ENCODE results near the gene CEP152.

Gene CEP152

DNA sequence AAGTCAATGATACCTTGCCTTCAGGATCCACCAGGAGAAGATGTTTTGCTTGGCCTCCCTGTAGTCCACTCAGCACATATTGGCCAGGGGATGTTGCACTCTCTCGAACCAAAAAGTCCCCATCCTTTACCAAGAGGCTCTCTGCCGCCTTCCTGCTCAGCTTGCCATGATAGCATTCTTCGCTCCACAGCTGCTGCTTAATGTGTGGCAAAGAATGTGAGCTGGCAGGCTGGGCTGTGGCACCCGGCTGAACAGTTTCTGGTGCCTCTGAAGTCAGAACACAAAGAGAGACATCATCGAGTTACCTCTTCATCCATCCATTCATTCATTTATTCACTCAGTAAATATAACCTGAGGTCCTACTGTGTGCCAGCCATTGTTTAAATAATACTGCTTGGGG, 23.9 kb upstream of the CEP152 start:
- Histone ChIP-seq H3K4me1 (ENCODE audit: control insufficient read depth, insufficient read depth, low read length) (no peaks in the 10 kb centered on the region), H3K9me3 (ENCODE audit: control insufficient read depth, insufficient read depth, low read length) (no peaks in the 10 kb centered on the region), H3K36me3 (ENCODE audit: control insufficient read depth, insufficient read depth, low read length) (no peaks in the 10 kb centered on the region), H3K9ac (ENCODE audit: low read depth, low read length) (no peak overlapping the region), H3K4me3 (ENCODE audit: low read depth, low read length) (no peak overlapping the region), H3K27me3 (ENCODE audit: control insufficient read depth, insufficient read depth, low read length) (no peaks in the 10 kb centered on the region)

DNA sequence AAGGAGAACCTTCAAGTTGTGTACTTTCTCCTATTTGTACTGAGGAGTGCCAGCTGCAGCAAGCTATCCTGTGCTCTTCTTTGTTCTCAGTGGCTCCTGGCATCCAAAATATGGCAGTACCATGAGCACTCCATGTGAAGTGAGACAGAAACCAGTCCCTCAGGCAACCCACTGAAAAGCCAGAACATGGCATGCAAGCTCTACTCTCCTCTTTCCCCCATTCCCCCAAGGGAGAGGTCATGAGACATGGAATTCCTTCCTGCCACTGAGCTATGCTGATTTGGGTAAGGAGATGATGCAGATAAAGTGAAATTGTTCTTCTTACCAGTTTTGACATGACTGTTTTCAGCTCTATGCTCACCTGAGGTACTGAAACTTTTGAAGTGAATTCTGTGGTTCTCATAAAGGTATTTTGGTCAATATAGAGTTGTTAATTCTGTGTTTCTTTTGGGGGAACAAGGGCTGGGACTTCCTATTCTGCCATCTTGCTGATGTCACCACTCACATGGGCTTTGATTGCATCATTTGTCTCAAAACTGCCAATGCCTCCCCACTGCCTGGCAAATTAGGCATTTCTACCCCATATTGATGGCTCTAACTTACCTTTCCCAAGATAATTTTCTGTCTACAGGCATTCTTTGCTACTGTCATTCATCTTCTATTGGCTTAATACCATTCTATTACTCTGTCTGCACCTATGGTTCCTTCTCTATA, 22.8 kb upstream of the CEP152 start:
- no peaks in the 10 kb centered on the region for H3K9me3 ChIP-seq (ENCODE audit: control insufficient read depth, insufficient read depth, low read length)
- H3K9ac ChIP-seq (ENCODE audit: low read depth, low read length), result no peak overlapping the region
- no peaks in the 10 kb centered on the region for H3K36me3 ChIP-seq (ENCODE audit: control insufficient read depth, insufficient read depth, low read length)
- no peak overlapping the region for H3K4me3 ChIP-seq (ENCODE audit: low read depth, low read length)
- H3K4me1 ChIP-seq (ENCODE audit: control insufficient read depth, insufficient read depth, low read length), result no peaks in the 10 kb centered on the region
- no peaks in the 10 kb centered on the region for H3K27me3 ChIP-seq (ENCODE audit: control insufficient read depth, insufficient read depth, low read length)

DNA sequence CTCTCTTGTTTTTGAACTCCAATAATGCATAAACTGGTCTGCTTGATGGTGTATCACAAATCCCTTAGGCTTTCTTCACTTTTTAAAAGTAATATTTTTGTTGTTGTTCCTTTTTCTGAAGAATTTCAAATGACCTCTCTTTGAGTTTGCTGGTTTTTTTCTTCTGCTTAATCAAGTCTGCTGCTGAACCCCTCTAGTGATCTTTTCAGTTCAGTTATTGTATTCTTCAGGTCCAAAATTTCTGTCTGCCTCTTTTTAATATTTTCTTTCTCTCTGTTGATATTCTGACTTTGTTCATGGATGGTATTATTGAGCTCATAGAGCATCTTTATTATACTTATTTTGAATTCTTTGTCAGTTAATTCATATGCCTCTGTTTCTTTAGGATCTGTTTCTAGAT, 21.8 kb upstream of the CEP152 start:
- H3K9ac ChIP-seq (ENCODE audit: low read depth, low read length), result no peak overlapping the region
- no peaks in the 10 kb centered on the region for H3K27me3 ChIP-seq (ENCODE audit: control insufficient read depth, insufficient read depth, low read length)
- no peak overlapping the region for H3K4me3 ChIP-seq (ENCODE audit: low read depth, low read length)
- H3K9me3 ChIP-seq (ENCODE audit: control insufficient read depth, insufficient read depth, low read length), result no peaks in the 10 kb centered on the region
- H3K4me1 ChIP-seq (ENCODE audit: control insufficient read depth, insufficient read depth, low read length), result no peaks in the 10 kb centered on the region
- H3K36me3 ChIP-seq (ENCODE audit: control insufficient read depth, insufficient read depth, low read length), result no peaks in the 10 kb centered on the region

DNA sequence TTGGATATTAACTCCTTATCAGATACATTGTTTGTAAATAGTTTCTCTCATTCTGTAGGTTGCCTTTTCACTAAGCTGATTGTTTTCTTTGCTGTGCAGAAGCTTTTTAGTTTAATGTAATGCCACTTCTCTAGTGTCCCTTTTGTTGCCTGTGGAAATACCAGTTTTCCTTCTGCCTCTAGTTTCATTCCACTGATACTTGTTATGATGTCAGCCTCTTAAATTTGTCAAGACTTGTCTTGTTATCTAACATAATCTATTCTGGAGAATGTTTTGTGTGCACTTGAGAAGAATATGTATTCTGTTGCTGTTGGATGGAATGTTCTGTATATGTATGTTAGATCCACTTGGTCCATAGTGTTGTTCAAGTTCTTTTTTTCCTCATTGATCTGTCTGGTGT, 18.0 kb upstream of the CEP152 start:
- no peaks in the 10 kb centered on the region for H3K36me3 ChIP-seq (ENCODE audit: control insufficient read depth, insufficient read depth, low read length)
- H3K9me3 ChIP-seq (ENCODE audit: control insufficient read depth, insufficient read depth, low read length), result no peaks in the 10 kb centered on the region
- no peaks in the 10 kb centered on the region for H3K4me1 ChIP-seq (ENCODE audit: control insufficient read depth, insufficient read depth, low read length)
- no peak overlapping the region for H3K9ac ChIP-seq (ENCODE audit: low read depth, low read length)
- no peaks in the 10 kb centered on the region for H3K27me3 ChIP-seq (ENCODE audit: control insufficient read depth, insufficient read depth, low read length)
- H3K4me3 ChIP-seq (ENCODE audit: low read depth, low read length), result no peak overlapping the region

DNA sequence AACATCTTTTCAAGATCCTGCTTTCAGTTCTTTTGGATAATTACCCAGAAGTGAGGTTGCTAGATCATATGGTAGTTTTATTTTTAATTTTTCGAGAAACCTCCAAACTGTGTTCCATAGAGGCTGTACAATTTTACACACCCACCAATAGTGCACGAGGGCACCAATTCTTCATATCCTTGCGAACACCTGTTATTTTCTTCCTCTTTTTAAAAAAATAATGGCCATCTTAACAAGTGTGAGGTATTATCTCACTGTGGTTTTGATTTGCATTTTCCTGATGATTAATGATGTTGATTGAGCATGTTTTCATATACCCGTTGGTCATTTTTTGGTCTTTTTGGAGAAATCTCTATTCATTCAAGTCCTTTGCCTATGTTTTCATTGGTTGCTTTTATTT, 17.6 kb upstream of the CEP152 start:
- no peak overlapping the region for H3K4me3 ChIP-seq (ENCODE audit: low read depth, low read length)
- no peaks in the 10 kb centered on the region for H3K4me1 ChIP-seq (ENCODE audit: control insufficient read depth, insufficient read depth, low read length)

DNA sequence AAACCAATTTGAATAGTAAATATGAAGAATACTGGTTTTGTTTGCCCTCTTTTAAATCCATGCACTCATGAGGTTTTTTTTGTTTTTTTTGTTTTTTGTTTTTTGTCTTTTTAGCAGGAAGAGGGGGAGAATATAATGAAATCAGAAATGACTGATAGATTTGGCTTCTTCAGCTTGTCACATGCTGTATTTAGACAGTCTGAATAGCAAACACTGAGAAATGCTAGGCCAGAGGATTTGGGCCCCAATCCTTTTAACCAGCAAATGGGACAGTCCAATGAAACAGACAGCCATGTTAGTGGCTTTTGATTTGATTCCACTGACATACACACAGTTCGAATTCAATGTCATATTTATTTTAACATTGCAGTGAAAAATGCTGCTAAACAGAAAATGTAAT, 14.2 kb upstream of the CEP152 start:
- Histone ChIP-seq H3K9ac (ENCODE audit: low read depth, low read length) (no peak overlapping the region), H3K9me3 (ENCODE audit: control insufficient read depth, insufficient read depth, low read length) (no peaks in the 10 kb centered on the region), H3K4me3 (ENCODE audit: low read depth, low read length) (no peak overlapping the region), H3K4me1 (ENCODE audit: control insufficient read depth, insufficient read depth, low read length) (no peaks in the 10 kb centered on the region), H3K27me3 (ENCODE audit: control insufficient read depth, insufficient read depth, low read length) (no peaks in the 10 kb centered on the region), H3K36me3 (ENCODE audit: control insufficient read depth, insufficient read depth, low read length) (no peaks in the 10 kb centered on the region)

More for the DNA sequence above, 17.6 kb upstream of the CEP152 start:
- Histone ChIP-seq H3K27me3 (ENCODE audit: control insufficient read depth, insufficient read depth, low read length) (no peaks in the 10 kb centered on the region), H3K9me3 (ENCODE audit: control insufficient read depth, insufficient read depth, low read length) (no peaks in the 10 kb centered on the region), H3K36me3 (ENCODE audit: control insufficient read depth, insufficient read depth, low read length) (no peaks in the 10 kb centered on the region), H3K9ac (ENCODE audit: low read depth, low read length) (no peak overlapping the region)

DNA sequence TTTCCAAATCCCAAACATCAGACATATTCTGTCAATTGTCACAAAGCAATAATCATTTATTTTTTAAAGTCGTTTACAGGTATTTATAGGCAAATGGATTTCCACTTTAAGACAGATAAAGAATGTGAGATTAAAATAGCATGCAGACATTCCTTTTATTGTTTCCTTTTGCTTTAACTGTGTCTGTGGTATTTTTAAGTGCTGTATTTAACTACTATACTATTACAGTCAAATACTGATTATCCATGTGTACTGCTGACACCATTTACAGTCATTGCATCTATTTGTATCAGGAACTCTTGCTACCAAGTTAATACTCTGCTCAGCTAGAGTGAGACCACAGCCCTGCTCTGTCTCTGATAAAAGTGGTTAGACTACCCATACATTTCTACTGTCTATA, 12.8 kb upstream of the CEP152 start:
- Histone ChIP-seq H3K27me3 (ENCODE audit: control insufficient read depth, insufficient read depth, low read length) (no peaks in the 10 kb centered on the region), H3K36me3 (ENCODE audit: control insufficient read depth, insufficient read depth, low read length) (no peaks in the 10 kb centered on the region), H3K4me1 (ENCODE audit: control insufficient read depth, insufficient read depth, low read length) (no peaks in the 10 kb centered on the region), H3K9ac (ENCODE audit: low read depth, low read length) (no peak overlapping the region), H3K4me3 (ENCODE audit: low read depth, low read length) (no peak overlapping the region), H3K9me3 (ENCODE audit: control insufficient read depth, insufficient read depth, low read length) (no peaks in the 10 kb centered on the region)

DNA sequence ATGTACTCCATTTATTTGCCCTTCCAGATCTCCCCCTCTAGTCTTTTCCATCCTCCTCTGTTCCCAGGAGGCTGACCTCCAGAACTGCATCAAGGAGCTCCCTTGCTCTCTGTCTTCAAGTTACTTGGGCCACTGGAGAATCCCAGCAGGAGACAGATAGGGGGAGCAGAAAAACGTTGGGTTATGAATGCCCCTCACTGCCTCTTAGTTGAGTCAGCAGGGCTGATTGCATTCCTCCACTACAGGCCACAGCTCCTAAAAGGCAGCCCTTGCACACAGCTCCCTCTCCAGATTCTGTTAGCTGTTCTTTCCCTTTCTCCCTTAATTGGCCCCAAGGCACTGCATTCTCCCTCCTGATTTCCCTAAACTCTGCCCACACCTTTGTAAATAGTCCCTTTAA, 12.4 kb upstream of the CEP152 start:
- Histone ChIP-seq H3K9me3 (ENCODE audit: control insufficient read depth, insufficient read depth, low read length) (no peaks in the 10 kb centered on the region), H3K4me3 (ENCODE audit: low read depth, low read length) (no peak overlapping the region), H3K4me1 (ENCODE audit: control insufficient read depth, insufficient read depth, low read length) (no peaks in the 10 kb centered on the region), H3K27me3 (ENCODE audit: control insufficient read depth, insufficient read depth, low read length) (no peaks in the 10 kb centered on the region), H3K36me3 (ENCODE audit: control insufficient read depth, insufficient read depth, low read length) (no peaks in the 10 kb centered on the region), H3K9ac (ENCODE audit: low read depth, low read length) (no peak overlapping the region)

DNA sequence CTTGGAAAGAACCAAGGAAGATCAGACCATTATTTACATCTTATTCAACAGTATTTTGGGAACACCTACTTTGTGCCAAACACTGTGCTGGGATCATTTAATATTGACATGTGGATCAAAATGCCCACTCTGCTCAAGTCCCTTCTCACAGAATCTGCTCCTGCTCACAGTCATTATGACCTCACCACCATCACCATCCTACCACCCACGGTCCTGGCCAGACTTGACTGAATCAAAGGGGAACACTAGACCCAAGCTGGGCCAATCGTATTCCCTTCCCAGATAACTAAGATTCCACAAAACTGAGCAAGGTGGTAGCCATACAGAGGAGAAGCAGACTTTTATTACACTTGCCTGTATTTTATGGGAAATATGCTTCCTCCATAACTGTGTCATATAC, 3.4 kb upstream of the CEP152 start:
- no peaks in the 10 kb centered on the region for H3K4me1 ChIP-seq (ENCODE audit: control insufficient read depth, insufficient read depth, low read length)
- no peak overlapping the region for H3K9ac ChIP-seq (ENCODE audit: low read depth, low read length)
- H3K4me3 ChIP-seq (ENCODE audit: low read depth, low read length), result no peak overlapping the region
- no peaks in the 10 kb centered on the region for H3K36me3 ChIP-seq (ENCODE audit: control insufficient read depth, insufficient read depth, low read length)
- no peaks in the 10 kb centered on the region for H3K9me3 ChIP-seq (ENCODE audit: control insufficient read depth, insufficient read depth, low read length)
- peaks cover 3% of the 10 kb centered on the region for H3K27me3 ChIP-seq (ENCODE audit: control insufficient read depth, insufficient read depth, low read length)

DNA sequence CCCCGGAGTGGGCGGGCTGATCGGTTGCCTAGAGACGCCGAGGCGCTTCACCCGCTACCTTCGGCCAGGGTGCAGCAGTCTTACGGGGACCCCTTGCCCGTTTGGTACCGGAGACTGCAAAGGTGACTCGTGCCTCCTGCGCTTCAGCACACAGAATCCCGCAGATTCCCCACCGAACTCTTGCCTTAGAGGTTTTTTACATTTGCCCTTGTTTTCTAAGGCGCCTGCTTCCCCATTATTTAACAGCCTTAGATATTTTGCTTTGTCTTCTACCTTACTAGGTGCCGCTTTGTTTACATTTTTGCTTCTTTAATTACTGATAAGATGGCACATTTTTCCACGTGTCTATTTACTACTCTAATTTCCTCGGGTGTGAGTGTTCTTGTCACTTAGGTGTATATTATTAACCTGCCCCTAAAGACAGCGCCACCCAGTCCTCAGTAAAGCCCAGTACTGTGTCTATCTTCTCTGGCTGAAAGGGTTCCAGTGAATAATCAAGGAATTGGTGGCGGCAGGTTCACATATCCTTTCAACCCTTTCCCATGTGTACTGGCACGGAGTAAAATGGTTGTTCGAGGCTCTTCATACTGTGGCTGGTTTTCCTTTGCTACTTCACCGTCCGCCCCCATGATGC, 573 bp upstream of the CEP152 start:
- Histone ChIP-seq H3K27me3 (ENCODE audit: control insufficient read depth, insufficient read depth, low read length) (peaks cover 3% of the 10 kb centered on the region), H3K9ac (ENCODE audit: low read depth, low read length) (no peak overlapping the region), H3K4me3 (ENCODE audit: low read depth, low read length) (peak overlapping the region; percentile 76), H3K9me3 (ENCODE audit: control insufficient read depth, insufficient read depth, low read length) (no peaks in the 10 kb centered on the region), H3K36me3 (ENCODE audit: control insufficient read depth, insufficient read depth, low read length) (no peaks in the 10 kb centered on the region), H3K4me1 (ENCODE audit: control insufficient read depth, insufficient read depth, low read length) (no peaks in the 10 kb centered on the region)

DNA sequence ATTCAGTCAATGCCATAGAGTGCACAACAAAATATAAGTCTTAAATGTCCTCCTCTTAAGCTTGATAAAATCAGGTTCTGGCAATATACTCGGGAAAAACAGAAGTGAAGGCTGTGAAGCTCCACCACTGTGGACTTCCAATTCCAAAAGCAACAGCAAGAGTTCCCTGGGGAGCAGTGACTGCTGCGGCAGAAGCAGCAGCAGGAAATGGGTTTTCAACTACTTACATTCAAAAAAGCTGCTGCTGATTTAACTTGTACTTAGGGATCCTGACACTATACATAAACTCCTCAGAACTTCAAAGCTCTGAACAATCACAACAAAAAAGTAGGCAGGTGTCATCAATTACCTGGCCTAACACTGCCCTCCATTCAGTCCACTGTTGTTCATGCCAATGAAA, 4.7 kb downstream of the CEP152 start:
- H3K9ac ChIP-seq (ENCODE audit: low read depth, low read length), result no peak overlapping the region
- H3K27me3 ChIP-seq (ENCODE audit: control insufficient read depth, insufficient read depth, low read length), result no peaks in the 10 kb centered on the region
- no peaks in the 10 kb centered on the region for H3K9me3 ChIP-seq (ENCODE audit: control insufficient read depth, insufficient read depth, low read length)
- no peak overlapping the region for H3K4me3 ChIP-seq (ENCODE audit: low read depth, low read length)
- H3K36me3 ChIP-seq (ENCODE audit: control insufficient read depth, insufficient read depth, low read length), result no peaks in the 10 kb centered on the region
- no peaks in the 10 kb centered on the region for H3K4me1 ChIP-seq (ENCODE audit: control insufficient read depth, insufficient read depth, low read length)

DNA sequence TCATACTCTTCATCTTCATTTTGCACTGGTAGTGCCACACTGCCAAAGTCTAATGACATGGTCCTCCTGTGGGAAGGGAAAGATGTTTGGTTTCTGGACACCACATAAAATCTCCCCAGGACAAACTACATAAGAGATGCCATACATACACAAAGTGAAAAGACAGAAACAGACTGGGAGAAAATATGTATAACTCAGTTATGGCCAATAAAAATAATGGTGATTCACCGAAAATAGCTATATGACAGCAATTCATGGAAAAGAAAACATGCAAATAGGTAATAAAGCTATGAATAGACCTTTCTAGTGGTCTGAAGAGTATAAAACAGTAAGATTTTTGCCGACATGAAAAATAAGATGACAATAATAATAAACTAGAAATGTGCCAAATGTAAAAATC, 5.3 kb downstream of the CEP152 start:
- Histone ChIP-seq H3K9me3 (ENCODE audit: control insufficient read depth, insufficient read depth, low read length) (no peaks in the 10 kb centered on the region), H3K4me1 (ENCODE audit: control insufficient read depth, insufficient read depth, low read length) (no peaks in the 10 kb centered on the region), H3K4me3 (ENCODE audit: low read depth, low read length) (no peak overlapping the region), H3K36me3 (ENCODE audit: control insufficient read depth, insufficient read depth, low read length) (no peaks in the 10 kb centered on the region), H3K27me3 (ENCODE audit: control insufficient read depth, insufficient read depth, low read length) (no peaks in the 10 kb centered on the region), H3K9ac (ENCODE audit: low read depth, low read length) (no peak overlapping the region)

Measured in iPS-15b (cell line).